GM23338 (cell line): ENCODE results near the gene SOWAHC.

Source experiments
- CREB1 ChIP-seq: fragments of 250-450 bp; sonication (Bioruptor Pico); IDR thresholded peaks from 2 replicates; pipeline ENCODE4 v1.5.0; 2020; ENCODE audit warnings: low read depth, mild to moderate bottlenecking, moderate library complexity
- EZH2 ChIP-seq: fragments of 200-600 bp; sonication (generic); IDR thresholded peaks from one replicate; pipeline ENCODE4 v1.8.0; 2017; ENCODE audit warnings: antibody characterized with exemption, mild to moderate bottlenecking, low read depth; ENCODE audit not compliant: unreplicated experiment
- EZH2phosphoT487 ChIP-seq: fragments of 200-600 bp; sonication (generic); IDR thresholded peaks from one replicate; pipeline ENCODE4 v1.8.1; 2018; ENCODE audit warnings: antibody characterized with exemption; ENCODE audit not compliant: unreplicated experiment
- JUNB ChIP-seq: IDR thresholded peaks from one replicate; pipeline ENCODE4 v1.6.1; 2016; ENCODE audit warnings: antibody characterized with exemption; ENCODE audit not compliant: unreplicated experiment
- NANOG ChIP-seq: IDR thresholded peaks from 2 replicates; pipeline ENCODE4 v1.6.1; 2016; ENCODE audit warnings: antibody characterized with exemption, borderline replicate concordance
- POLR2AphosphoS5 ChIP-seq: IDR thresholded peaks from 2 replicates; pipeline ENCODE4 v1.6.1; 2016; ENCODE audit warnings: antibody characterized with exemption, low read depth
- REST ChIP-seq: IDR thresholded peaks from one replicate; pipeline ENCODE4 v1.6.1; 2018; ENCODE audit warnings: antibody characterized with exemption; ENCODE audit not compliant: unreplicated experiment
- STAT1 ChIP-seq: IDR thresholded peaks from one replicate; pipeline ENCODE4 v1.6.1; 2016; ENCODE audit warnings: antibody characterized with exemption; ENCODE audit not compliant: unreplicated experiment
- ZNF114 ChIP-seq: fragments of 250-450 bp; sonication (Bioruptor Pico); IDR thresholded peaks from 2 replicates; pipeline ENCODE4 v1.5.0; 2020; ENCODE audit warnings: mild to moderate bottlenecking, moderate library complexity
- ZNF331 ChIP-seq: fragments of 250-450 bp; sonication (Bioruptor Pico); IDR thresholded peaks from 2 replicates; pipeline ENCODE4 v1.5.0; 2020; ENCODE audit warnings: low read depth, mild to moderate bottlenecking, moderate library complexity
- TF ChIP-seq, protein P1 (sequence below), 2 experiments: fragments of 200-600 bp in 1 of 2; sonication (generic) in 1 of 2; conservative IDR thresholded peaks; 2 replicates each; pipeline versions ENCODE4 v1.5.1 to v1.6.1; 2016 to 2017; ENCODE audit warnings: antibody characterized with exemption in 2 of 2, low read depth in 2 of 2, mild to moderate bottlenecking in 2 of 2, moderate library complexity in 1 of 2

- TF ChIP-seq, protein P1, sequence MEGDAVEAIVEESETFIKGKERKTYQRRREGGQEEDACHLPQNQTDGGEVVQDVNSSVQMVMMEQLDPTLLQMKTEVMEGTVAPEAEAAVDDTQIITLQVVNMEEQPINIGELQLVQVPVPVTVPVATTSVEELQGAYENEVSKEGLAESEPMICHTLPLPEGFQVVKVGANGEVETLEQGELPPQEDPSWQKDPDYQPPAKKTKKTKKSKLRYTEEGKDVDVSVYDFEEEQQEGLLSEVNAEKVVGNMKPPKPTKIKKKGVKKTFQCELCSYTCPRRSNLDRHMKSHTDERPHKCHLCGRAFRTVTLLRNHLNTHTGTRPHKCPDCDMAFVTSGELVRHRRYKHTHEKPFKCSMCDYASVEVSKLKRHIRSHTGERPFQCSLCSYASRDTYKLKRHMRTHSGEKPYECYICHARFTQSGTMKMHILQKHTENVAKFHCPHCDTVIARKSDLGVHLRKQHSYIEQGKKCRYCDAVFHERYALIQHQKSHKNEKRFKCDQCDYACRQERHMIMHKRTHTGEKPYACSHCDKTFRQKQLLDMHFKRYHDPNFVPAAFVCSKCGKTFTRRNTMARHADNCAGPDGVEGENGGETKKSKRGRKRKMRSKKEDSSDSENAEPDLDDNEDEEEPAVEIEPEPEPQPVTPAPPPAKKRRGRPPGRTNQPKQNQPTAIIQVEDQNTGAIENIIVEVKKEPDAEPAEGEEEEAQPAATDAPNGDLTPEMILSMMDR (conservative IDR thresholded peaks at IDR 0.05; ENCODE audit: low read depth in 2 of 2): no peak
- TF ChIP-seq EZH2 (no peak), POLR2AphosphoS5 (no peak), REST (no peak), EZH2phosphoT487 (no peak), ZNF114 (no peak), ZNF331 (no peak), JUNB (no peak), NANOG (no peak), CREB1 (CRISPR knock-in tag) (no peak), STAT1 (no peak)
Measured at GRCh38 chr2:109663721-109664120, 49.6 kb downstream of the SOWAHC start.
